Activated CD4-positive, alpha-beta T cell treated with anti-CD3 and anti-CD28 coated beads for 24 hours (primary cell): ENCODE measurements around the gene CACNA1I.
"Not testable (repeated sequence)": the region's sequence is repeated elsewhere in the genome, so short reads cannot be mapped to it uniquely, and the experiment has no call there.

Experiments used
- DNase-seq, 2 donors: peaks; one replicate each; pipeline ENCODE4 v3.0.0-alpha.2; 2020; ENCODE audit warnings: low read depth in 2 of 2

Gene CACNA1I

DNA sequence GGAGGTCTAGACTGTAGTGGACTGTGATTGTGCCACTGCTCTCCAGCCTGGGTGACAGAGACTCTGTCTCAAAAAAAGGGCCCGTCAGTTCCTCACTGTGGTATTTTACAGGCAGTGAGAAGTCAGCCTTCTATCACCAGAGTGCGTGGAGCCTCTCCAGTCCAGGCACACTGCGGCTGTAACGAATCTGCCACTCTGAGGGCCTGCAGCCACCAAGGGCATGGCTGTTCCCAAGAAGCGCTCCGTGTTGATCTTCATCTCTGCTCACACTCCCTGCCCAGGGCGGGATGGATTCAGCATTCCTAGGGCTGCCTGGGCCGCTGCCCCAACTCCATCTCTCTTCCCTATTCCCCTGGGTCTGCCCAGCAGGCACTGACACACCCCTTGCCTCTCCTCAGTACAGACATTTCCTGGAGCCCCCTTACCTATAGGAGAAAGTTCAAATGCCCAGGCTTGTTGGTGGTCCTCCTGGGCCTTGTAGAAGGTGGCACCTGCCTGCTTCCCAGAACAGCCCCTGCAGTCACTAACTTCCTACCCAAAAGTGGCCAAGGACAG, 148.4 kb downstream of the CACNA1I start:
- no peak for DNase-seq

DNA sequence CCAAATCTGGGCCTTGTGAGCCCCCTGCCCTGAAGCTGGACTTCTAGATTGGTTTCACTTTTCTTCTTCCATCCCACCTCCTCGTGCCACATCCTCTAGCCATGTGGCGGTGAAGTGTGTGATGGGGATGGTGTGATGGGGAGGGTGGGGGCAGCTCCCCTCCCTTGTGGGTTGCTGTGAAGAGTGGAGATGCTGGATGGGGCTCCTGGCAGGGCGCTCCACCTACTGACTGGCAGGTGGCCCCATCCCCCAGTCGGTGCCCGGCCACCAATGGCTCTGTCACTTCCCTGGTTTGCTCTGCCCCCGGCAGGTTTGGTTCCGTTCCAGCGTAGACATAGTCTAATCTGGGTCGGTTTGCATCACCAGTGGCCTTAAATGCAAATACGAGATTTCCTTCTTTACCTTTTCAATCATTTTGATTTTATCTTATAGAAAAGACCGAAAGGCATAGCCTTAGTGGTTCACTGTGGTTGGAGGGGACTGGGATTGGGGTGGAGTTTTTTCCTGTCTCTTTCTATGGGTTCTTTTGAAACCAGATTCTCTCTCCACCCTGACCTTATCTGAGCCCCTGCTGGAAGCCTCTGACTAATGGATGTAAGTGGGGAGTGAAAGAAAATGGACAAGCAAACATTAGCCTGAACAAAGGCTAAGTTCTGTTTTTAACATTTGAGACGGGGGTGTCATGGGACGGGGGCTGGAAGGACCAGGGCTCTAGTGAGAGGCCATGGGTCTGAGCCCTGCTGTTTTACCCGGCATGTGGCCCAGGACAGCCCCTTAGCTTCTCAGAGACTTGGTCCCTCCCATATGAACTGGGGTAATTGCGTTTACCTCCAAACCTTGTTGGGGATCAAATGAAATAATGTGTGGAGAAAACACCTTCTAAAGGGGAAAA, 149.3 kb downstream of the CACNA1I start:
- no peak for DNase-seq

DNA sequence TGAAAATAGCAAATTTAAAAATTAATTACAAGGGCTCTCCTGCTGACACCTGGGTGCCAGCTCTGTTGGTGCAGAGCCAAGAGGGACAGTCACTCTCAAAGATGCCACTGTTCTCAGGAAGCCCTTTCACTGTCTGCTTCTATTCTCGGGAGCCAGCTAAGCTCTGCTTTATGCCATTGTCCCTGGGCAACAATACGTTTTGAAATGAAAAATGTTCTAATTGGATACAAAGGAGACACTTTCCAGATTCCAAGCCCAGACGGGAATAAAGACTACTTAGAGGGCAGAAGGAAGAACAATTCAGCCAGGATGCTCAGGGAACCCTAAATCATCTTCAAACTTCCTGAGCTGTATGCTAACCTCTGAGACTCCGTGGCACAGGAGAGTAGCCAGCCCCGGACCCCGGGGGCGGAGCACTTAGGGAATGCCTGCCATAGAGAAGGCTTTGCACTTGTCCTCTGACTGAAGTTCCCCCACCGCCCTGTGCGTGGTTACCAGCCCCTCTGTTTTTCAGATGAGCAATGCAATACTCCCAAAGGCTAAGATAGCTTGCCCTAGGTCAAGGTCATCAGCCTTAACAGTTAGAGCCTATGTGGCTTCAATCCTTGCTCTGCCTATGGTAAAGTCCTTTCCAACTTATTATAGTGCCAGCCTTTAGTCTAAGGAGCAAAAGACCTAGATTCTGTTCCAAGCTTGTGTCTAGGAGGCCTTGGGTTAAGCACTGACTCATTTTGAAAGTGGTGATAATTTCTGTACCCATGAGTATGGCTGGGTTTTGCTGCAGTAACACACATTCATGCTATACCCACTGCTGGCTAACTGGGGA, 150.9 kb downstream of the CACNA1I start:
- DNase-seq, result no peak

DNA sequence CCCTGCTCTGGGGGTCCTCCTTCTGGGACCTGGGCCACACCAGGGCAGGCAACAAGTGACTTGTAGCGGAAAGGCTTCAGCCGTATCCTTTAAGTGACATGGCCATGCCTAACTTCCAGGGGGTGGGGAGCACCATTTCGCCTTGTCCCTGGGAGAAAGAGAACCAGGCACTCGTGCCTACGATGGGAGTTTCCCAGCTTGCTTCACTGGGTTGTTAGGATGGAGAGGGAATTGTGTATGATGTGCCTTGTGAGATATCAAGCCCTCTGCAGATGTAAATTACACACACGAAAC, 151.4 kb downstream of the CACNA1I start:
- no peak for DNase-seq

DNA sequence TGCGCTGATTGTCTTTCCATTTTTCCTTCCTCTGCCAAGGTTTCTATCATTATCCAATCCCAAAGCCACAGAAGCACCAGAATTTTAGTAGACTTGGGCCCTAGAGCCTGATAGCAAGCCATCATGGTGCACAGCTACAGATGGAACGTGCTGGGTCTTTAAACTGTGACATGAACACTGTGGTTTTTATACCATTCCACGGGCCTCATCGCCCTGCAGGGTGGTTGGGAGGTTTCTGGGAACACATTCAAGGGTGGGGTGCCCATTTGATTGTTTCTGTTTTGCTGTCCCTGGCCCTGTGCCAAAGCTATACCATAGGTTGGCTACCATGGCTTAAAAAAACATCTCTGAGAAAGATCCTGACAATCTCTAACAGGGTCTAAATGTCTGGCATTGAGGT, 151.9 kb downstream of the CACNA1I start:
- DNase-seq, result no peak

DNA sequence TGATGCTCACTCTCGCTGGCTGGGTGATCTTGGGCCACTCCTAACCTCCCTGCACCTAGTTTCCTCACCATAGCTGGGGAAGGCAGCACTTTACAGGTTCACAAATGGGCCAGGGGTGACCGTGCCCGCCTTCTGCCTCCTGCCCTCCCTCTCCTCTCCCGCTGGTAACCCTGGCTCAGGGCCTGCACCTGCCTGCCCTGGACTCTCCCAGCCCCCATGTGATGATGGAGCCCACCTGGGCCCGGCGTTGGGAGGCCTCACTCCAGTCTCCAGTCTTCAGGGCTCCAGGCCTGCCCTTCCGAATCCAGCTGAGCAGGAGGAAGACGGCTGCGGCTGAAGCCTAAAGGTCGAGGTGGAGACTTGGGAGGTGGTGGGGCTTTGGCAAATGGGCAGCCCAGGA, 152.9 kb downstream of the CACNA1I start:
- DNase-seq, result no peak

DNA sequence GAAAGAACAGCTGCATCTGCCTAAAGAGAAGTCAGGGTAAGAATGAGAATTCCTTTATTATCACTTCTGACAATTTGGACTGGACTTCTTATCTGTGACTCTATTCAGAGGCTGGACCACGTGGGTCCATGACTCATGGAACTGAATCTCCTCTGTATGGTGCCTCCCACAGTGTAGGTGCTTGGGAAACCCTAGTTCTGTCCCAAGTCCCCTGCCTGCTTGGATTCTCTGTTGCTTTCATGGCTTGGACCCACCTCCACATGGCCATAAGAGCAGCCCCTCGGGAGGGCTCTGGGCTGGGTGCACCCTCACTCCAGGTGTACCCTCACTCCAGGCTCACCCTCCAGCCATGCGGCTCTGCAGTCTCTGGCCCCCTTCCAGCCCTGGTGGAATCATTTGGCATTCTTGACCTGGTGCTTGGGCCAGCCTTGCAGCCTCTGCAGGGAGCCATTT, 153.4 kb downstream of the CACNA1I start:
- DNase-seq, result no peak

DNA sequence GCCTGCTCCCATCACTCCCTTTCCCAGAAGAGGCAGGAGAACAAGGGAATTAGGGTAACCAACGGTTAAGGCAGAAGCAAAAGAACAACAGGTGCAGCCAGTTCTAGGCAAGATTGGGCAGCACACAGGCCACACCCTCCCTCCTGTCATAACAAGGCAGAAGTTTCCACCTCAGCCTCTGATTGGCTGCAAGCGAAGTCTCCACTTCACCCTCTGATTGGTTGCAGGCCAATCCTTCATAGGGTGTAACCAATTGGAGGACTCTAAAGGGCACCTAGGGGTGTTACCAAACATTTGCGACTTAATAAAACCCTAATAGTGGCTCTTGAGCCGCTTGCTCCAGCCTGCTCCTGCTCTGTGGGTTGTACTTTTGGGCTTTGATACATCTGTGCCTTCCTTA, 153.8 kb downstream of the CACNA1I start:
- DNase-seq, result no peak

DNA sequence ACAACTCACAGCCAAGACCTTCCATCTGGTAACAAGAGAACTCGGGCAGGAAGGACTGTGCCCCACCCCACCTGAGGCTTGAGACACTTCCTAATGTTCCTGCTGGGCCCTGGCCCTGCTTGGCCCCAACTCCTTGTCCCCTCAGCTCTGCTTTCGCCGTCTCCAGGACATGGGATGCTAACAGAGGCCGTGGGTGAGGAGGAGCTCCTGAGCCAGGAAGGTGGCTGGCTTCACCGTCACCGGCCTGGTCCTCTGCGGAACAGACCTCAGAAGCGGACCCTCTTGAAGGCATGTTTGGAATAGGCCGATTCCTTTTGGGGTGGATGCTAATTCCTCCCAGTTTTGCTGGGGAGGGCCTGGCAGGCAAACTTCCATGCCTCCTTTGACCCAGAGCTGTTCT, 154.3 kb downstream of the CACNA1I start:
- DNase-seq, result no peak

DNA sequence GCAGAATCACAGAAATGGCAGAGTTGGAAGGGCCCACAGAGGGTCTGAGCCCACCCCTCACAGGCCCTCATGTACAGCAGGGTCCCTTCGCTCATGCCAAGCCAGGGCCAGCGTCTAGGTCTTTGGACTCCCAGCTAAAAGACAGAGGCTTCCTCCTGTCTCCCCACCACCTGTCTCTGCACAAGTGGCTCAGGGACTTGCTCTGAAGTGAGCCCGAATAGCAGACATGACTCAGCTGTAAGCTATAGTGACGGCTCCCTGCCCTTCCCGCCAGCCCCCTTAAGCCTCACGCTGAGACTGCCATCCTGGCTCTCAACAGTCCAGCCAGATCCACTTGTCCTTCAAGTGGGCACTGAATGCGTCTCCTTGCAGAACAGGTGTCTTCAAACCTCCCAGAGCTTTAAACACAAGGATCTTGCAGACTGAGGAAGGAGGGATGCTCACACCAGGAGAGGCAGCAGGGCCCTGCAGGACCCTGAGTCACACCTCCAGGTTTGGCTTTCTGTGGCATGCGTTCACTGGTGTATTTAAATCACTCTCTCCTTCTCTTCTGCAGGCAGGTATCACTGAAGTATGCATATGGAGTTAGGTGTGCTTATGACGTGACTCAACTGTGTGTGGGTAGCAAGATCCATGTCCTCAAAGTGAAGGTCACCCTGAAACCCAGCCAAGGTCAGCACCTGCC, 154.9 kb downstream of the CACNA1I start:
- DNase-seq, result no peak

DNA sequence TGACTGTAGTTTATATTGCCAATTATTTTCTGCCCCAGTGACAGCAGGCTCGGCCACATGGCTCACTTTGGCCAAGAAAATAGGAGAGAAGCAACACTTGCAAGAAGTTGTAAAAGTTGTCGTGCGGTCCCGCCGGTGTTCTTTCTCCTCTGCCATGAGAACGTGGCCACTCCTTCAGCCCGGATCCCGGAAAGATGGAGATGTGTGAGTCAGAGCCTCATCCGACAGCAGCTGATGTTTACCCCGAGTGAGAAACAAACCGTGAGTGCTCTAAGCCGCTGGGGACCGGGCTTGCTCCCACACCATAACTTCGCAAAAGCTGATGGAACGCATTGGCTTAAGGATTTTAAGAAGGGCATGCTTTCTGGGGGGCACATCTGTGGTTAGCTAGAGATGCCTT, 157.0 kb downstream of the CACNA1I start:
- DNase-seq, result no peak

DNA sequence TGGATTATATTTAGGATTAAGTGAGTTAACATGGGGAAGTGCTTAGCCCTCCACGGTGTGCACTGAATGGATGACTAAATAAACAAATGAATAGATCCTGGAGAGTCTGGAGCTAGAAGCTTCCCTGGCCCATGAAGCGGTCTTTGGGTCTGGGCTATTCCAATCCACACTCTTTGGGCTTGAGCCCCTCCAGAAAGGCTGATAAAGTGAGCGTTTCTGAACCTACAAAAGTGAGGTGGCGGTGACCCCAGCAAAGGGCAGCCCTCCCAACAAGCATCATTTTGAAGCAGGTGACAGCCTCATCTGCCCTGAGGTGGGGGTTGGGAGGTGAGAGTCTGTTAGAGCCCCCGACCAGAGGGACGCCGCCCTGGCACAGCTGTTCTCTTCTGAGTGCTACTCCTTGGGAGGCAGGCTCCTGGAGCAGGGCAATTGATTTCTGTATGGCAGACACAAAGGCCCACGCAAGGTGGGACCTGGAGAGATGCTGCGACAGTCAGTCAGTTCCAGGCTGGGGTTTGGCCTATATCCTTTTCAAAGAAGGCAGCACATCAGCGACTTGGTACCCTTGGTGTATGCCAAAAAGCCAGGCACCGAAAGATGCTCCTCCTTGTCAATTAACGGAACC, 157.8 kb downstream of the CACNA1I start:
- no peak for DNase-seq

DNA sequence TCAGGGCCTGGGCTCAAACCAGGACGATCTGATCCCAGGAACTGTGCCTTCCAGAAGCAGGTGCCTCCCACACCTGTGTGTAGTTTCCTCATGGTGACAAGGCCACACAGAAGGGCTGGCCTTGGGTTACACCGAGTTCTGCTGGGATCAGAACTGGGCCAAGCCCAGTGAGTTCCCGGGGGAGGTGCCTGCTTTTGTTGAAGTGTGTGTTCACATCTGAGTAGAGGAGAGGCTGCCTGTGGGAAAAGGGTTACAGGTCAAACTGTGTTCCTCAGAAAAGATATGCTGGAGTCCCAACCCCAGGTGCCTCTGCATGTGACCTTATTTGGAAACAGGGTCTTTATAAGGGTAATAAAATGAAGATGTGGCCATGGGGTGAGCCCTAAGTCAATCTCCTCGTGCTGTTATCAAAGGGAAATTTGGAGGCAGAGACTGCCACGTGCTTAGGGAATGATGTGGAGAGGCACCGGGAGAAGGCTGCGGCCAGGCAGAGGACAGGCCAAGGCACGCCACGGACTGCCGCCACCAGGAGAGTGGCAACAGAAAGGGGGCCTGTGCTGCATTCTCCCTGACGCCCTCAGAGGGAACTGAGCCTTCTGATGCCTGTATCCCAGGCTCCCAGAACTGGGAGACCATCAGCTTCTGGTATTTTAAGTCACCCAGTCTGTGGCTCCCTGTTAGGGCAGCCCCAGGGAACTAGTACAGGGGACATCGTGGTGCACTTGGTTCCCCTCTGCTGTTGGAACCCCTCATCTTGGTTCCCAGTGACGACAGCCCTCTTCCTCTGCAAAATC, 158.8 kb downstream of the CACNA1I start:
- no peak for DNase-seq

DNA sequence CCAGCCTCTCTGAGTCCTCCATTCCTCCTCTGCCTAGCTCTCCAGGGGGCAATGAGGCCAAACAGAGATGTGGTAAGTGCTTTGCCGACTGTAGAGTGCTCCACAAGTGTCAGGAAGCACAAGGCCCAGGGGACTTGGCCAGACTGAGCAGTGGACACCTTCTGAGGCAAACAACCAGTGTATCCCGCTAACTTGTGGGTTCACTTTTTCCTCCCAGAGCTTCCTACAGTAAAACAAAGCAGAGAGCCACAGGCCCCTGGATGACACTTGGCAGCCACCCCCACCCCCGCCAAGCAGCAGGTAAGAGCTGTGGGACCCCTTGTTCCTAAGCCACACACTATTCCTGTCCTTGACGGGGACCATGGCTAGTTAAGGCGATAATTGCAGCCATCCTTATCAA, 160.9 kb downstream of the CACNA1I start:
- no peak for DNase-seq

DNA sequence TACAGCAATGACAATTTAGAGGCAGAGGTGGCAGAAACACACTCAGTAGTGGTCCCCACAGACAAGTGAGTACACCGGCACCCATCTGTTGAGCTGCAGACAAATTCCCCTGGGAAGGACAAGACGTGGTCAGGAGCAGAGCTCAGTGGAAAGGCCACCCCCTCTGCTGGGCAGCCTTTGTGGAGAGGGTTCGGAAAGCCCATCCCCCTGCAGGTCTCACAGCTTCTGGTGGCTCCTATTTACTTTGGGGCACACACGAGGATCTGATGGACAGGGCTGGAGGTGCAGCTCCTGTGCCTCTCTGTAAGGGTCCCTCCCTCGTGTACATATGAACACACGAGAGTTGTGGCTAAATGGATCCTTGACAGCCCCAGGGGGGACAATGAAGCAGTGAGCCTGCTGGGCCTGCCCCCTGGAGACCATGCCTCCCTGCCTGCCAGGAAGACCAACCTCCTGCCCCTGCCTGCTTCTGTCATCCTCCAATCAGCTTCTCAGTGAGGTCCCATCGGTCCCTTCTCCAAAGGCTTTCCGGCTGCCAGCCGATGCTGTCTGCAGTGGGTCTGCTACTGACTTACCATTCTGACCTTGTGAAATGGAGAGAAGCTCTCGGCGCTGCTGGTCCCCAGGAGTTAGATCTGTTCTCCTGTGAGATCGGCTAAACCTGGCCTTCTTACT, 161.5 kb downstream of the CACNA1I start:
- no peak for DNase-seq

DNA sequence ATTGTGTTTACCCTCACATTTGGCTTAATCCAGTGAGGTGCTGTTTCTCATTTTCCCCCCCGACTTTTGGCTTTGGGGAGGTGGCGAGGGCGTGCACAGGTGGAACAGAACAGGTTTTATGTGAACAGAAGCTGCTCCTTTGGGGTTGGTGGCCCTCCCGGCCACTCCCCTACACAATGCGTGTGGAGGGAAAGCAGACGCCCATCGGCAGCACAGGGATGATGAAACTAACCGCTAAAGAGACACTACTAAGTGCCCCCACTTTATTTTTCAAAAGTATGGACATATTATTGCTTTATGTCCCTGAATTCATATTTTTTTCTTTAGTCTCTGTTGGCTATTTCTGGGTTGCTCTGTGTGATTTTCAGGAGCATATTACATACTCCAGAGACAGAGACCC, 162.1 kb downstream of the CACNA1I start:
- DNase-seq, result no peak

DNA sequence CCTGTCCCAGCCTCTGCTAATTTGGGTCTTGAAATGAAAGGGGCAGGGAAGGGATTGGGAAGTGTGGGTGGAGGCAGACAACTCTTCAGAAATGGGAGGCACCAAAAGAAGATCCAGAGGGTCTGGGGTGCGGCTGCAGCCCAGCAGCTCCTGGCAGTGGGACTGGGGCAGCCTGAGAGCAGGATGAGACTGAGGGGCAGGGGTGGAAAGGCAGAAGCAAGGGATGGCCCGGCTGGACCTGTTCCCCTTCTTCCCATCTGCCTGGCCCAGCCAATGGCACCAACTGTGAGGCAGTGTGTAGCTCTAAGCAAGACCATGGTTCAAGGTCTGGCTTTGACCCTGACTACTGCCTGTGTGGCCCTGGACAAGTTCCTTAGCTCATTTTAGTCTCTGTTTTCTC, 162.6 kb downstream of the CACNA1I start:
- DNase-seq, result no peak

DNA sequence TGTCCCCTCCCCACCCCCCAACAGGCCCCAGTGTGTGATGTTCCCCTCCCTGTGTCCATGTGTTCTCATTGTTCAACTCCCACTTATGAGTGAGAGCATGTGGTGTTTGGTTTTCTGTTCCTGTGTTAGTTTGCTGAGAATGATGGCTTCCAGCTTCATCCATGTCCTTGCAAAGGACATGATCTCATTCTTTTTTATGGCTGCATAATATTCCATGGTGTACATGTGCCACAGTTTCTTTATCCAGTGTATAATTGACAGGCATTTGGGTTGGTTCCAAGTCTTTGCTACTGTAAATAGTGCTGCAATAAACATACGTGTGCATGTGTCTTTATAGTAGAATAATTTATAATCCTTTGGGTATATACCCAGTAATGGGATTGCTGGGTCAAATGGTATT, 163.5 kb downstream of the CACNA1I start:
- not testable (repeated sequence) for DNase-seq

DNA sequence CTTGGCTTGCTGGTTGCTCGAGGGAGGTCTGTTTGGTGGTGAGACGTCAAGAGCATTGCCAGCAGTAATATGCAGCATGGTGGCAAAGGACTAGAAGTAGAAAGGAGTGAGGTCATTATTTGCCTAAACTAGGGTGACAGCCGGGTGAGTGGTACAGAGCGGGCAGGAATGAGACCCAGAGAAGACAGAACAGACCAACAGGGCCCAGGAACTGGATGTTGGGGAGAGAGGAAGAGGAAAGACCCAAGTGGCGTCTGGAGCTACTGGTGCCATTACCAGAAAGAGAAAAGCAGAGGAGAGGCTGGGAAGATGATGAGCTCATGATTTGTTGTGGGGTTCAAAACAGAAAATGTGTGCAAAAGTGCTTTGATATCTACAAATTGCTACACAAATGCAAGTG, 164.3 kb downstream of the CACNA1I start:
- DNase-seq, result no peak

DNA sequence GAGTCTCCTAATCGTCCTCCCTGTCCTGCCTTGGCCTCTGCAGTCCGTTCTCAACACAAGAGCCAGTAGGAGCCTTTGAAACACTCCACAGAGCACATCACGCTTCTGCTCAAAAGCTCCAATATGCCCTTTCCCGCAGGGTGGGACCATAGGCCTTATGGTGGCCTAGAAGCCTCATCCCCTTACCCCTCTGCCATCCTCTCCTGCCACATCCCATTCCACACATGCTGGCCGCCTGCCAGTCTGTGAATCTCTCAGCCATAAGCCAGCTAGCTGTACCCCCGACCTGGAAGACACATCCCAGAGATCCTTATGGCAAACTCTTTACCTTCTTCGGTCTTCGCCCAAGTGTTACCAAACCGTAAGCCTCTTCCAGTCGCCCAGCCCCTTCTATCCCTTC, 165.2 kb downstream of the CACNA1I start:
- no peak for DNase-seq
